ENCODE results near the gene CLDN12. TPM values are rescaled to one million over a fixed set of nuclear protein-coding genes. Genes with fewer than 3 reads are reported as not detected.

Gene CLDN12
- total and polyA plus RNA-seq, 2 experiments from 2014 or later: 16.6 to 48.5 TPM

- DNase-seq (ENCODE audit: low spot score) (no peak), ATAC-seq (no peak)
- TF ChIP-seq CREB1 (CRISPR knock-in tag; IDR thresholded peaks at IDR 0.05; ENCODE audit: low read depth) (no peak), STAT1 (IDR thresholded peaks at IDR 0.05; ENCODE audit: unreplicated experiment) (no peak), ZNF331 (CRISPR knock-in tag; IDR thresholded peaks at IDR 0.05; ENCODE audit: low read depth) (no peak), POLR2AphosphoS5 (IDR thresholded peaks at IDR 0.05; ENCODE audit: low read depth) (no peak), CTCF (conservative IDR thresholded peaks at IDR 0.05; ENCODE audit: low read depth in 2 of 2) (no peak), REST (IDR thresholded peaks at IDR 0.05; ENCODE audit: unreplicated experiment) (no peak), ZNF462 (CRISPR knock-in tag; IDR thresholded peaks at IDR 0.05) (no peak), EZH2 (IDR thresholded peaks at IDR 0.05; ENCODE audit: low read depth, unreplicated experiment) (no peak), NANOG (IDR thresholded peaks at IDR 0.05; ENCODE audit: borderline replicate concordance) (no peak), JUNB (IDR thresholded peaks at IDR 0.05; ENCODE audit: unreplicated experiment) (no peak)
- TF ChIP-seq, protein P1, sequence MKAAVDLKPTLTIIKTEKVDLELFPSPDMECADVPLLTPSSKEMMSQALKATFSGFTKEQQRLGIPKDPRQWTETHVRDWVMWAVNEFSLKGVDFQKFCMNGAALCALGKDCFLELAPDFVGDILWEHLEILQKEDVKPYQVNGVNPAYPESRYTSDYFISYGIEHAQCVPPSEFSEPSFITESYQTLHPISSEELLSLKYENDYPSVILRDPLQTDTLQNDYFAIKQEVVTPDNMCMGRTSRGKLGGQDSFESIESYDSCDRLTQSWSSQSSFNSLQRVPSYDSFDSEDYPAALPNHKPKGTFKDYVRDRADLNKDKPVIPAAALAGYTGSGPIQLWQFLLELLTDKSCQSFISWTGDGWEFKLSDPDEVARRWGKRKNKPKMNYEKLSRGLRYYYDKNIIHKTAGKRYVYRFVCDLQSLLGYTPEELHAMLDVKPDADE (IDR thresholded peaks at IDR 0.05): no peak
- Mint-ChIP-seq H3K27me3 (ENCODE audit: insufficient read depth, low read depth, poor library complexity) (peaks cover 2% of the 10 kb centered on the region), H3K4me1 (no peaks in the 10 kb centered on the region), H3K9me3 (peaks cover 40% of the 10 kb centered on the region), H3K36me3 (ENCODE audit: low read depth) (peaks cover 33% of the 10 kb centered on the region), H3K4me3 (no peak overlapping the region), H3K27ac (no peak overlapping the region)
- Histone ChIP-seq H3K4me3 (no peak overlapping the region), H3K27me3 (ENCODE audit: insufficient read depth) (no peaks in the 10 kb centered on the region), H3F3A (replicated peaks; ENCODE audit: low read depth) (no peaks in the 10 kb centered on the region), H3K27ac (ENCODE audit: low read depth) (no peak overlapping the region), H3K9me2 (ENCODE audit: insufficient read depth) (no peaks in the 10 kb centered on the region; the same call in 1 of the 2 replicates), H4K20me1 (replicated peaks; ENCODE audit: insufficient read depth) (no peaks in the 10 kb centered on the region), H3K79me2 (replicated peaks; ENCODE audit: insufficient read depth) (no peaks in the 10 kb centered on the region), H3K4me2 (no peak overlapping the region), H3K36me3 (ENCODE audit: insufficient read depth) (0 out of 2 replicates have a peak, but pooled peaks cover 4% of the 10 kb centered on the region), H2AFZ (no peak overlapping the region), H3K4me1 (ENCODE audit: insufficient read depth) (no peaks in the 10 kb centered on the region)
Observed at GRCh38 chr7:90430614-90431460, 27.6 kb downstream of the CLDN12 start.

Measured in GM23338 (cell line).